CD4-positive, alpha-beta T cell (primary cell): ENCODE measurements around the gene TYMS. TPM values are rescaled to one million over a fixed set of nuclear protein-coding genes. Genes with fewer than 3 reads are reported as not detected.

Source experiments
- ATAC-seq: fragments of 200-7000 bp; cut with Tn5 transposase; one replicate; pipeline ENCODE4 v1.10.0; 2022; ENCODE audit warnings: mild to moderate bottlenecking; ENCODE audit not compliant: poor library complexity
- CTCF ChIA-PET: fragments of 350-600 bp; sonication (Branson Sonifier 250); formaldehyde crosslinking; loops from one replicate; lab custom pipeline; 2021; ENCODE audit warnings: antibody characterized with exemption, inconsistent platforms; lab: Charles Lee
- POLR2A ChIA-PET: fragments of 350-600 bp; sonication (Branson Sonifier 250); formaldehyde crosslinking; loops from one replicate; lab custom pipeline; 2021; ENCODE audit warnings: antibody characterized with exemption, inconsistent platforms; lab: Charles Lee
- DNase-seq, 14 experiments: peaks; one replicate each; pipeline ENCODE4 v3.0.0-alpha.2; 2013 to 2020; ENCODE audit warnings: mixed read lengths in 2 of 14
- H3K27ac ChIP-seq, 2 donors: one replicate each; pipeline versions ENCODE4 v1.5.1 to v1.7.0; 2013; ENCODE audit warnings: low read length in 2 of 2, low read depth in 1 of 2, mild to moderate bottlenecking in 1 of 2
- H3K27me3 ChIP-seq, 2 experiments: 1 replicate in 1 of 2; 2 replicates in 1 of 2; pipeline versions ENCODE4 v1.6.1 to v1.7.0; 2013; ENCODE audit warnings: low read length in 2 of 2, control low read depth in 1 of 2, mild to moderate bottlenecking in 1 of 2, moderate library complexity in 1 of 2; ENCODE audit not compliant: insufficient read depth in 2 of 2, control insufficient read depth in 1 of 2
- H3K36me3 ChIP-seq: one replicate; pipeline ENCODE4 v1.6.1; 2013; ENCODE audit warnings: low read length, control low read depth; ENCODE audit not compliant: insufficient read depth
- H3K4me1 ChIP-seq: one replicate; pipeline ENCODE4 v1.6.1; 2013; ENCODE audit warnings: low read length, control low read depth; ENCODE audit not compliant: insufficient read depth
- H3K4me3 ChIP-seq: one replicate; pipeline ENCODE4 v1.5.1; 2013; ENCODE audit warnings: mild to moderate bottlenecking, low read length, moderate library complexity
- H3K9me3 ChIP-seq, 2 experiments: 1 replicate in 1 of 2; 2 replicates in 1 of 2; pipeline versions ENCODE4 v1.6.1 to v1.7.0; 2013; ENCODE audit warnings: low read length in 2 of 2, mild to moderate bottlenecking in 2 of 2, control low read depth in 1 of 2, moderate library complexity in 1 of 2; ENCODE audit not compliant: control insufficient read depth in 1 of 2, insufficient read depth in 1 of 2
- H3K27ac Mint-ChIP-seq: one replicate; pipeline ENCODE4 v1.8.0; 2020; ENCODE audit warnings: mixed read lengths
- H3K27me3 Mint-ChIP-seq: one replicate; pipeline ENCODE4 v1.8.0; 2021; ENCODE audit warnings: mixed read lengths
- H3K36me3 Mint-ChIP-seq: one replicate; pipeline ENCODE4 v1.8.0; 2021; ENCODE audit warnings: low read depth, mixed read lengths
- H3K4me1 Mint-ChIP-seq: one replicate; pipeline ENCODE4 v1.8.0; 2021; ENCODE audit warnings: low read depth, mixed read lengths
- H3K4me3 Mint-ChIP-seq: one replicate; pipeline ENCODE4 v1.8.0; 2020; ENCODE audit warnings: mild to moderate bottlenecking, mixed read lengths
- H3K9me3 Mint-ChIP-seq: one replicate; pipeline ENCODE4 v1.8.0; 2020; ENCODE audit warnings: mixed read lengths
- intact Hi-C, 2 experiments: fragments of 100-400 bp; cut with DNase I in 1 of 2; cut with micrococcal nuclease in 1 of 2; formaldehyde crosslinking; loops; one replicate each; pipeline versions ENCODE4 v1.15.1 to v1.9.0; 2023 to 2025; cut with DNase I, micrococcal nuclease
- total RNA-seq, 174 experiments: library from RNA in 2 of 174; stranded (reverse) in 2 of 174; gene quantifications; one replicate each; pipeline ENCODE4 v1.2.3 and lab custom pipeline; 2021 to 2026
- TF ChIP-seq, protein P1 (sequence below): fragments of 200-600 bp; IDR thresholded peaks from one replicate; pipeline ENCODE4 v1.8.0; 2022; ENCODE audit warnings: antibody characterized with exemption, mild to moderate bottlenecking

TYMS gene
- total RNA-seq, 2 experiments from 2014 or later, result 1.1 to 1.5 TPM

DNA sequence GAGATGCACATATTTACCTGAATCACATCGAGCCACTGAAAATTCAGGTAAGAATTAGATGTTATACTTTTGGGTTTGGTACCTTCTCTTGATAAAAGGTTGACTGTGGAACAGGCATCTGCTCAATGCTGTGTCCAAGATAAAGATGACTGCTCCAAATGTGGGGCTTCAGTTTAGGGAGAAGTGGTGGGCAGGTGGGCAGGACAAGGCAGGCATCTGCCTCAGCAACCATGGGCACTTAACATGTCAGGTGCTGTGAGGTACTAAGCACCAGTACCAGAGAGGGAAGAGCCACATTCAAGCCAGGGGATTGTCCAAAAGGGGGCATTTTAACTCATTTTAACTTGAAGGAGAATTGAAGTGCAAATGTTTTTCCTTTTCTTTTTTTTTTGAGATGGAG is 14.0 kb downstream of the TYMS start:
- H3K27me3 ChIP-seq, result no peaks in the 10 kb centered on the region
- no peak for DNase-seq
- intact Hi-C loops, result no loop called here
- H3K9me3 ChIP-seq, result no peaks in the 10 kb centered on the region
- TF ChIP-seq, protein P1, sequence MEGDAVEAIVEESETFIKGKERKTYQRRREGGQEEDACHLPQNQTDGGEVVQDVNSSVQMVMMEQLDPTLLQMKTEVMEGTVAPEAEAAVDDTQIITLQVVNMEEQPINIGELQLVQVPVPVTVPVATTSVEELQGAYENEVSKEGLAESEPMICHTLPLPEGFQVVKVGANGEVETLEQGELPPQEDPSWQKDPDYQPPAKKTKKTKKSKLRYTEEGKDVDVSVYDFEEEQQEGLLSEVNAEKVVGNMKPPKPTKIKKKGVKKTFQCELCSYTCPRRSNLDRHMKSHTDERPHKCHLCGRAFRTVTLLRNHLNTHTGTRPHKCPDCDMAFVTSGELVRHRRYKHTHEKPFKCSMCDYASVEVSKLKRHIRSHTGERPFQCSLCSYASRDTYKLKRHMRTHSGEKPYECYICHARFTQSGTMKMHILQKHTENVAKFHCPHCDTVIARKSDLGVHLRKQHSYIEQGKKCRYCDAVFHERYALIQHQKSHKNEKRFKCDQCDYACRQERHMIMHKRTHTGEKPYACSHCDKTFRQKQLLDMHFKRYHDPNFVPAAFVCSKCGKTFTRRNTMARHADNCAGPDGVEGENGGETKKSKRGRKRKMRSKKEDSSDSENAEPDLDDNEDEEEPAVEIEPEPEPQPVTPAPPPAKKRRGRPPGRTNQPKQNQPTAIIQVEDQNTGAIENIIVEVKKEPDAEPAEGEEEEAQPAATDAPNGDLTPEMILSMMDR, result no peak
- Mint-ChIP-seq H3K9me3 (peaks cover 4% of the 10 kb centered on the region), H3K4me3 (no peak overlapping the region), H3K4me1 (no peaks in the 10 kb centered on the region), H3K27ac (no peak overlapping the region), H3K36me3 (peaks cover 67% of the 10 kb centered on the region), H3K27me3 (no peaks in the 10 kb centered on the region)
- H3K4me3 ChIP-seq, result no peak overlapping the region
- peaks cover 45% of the 10 kb centered on the region for H3K36me3 ChIP-seq
- H3K27ac ChIP-seq, result no peak overlapping the region
- ChIA-PET CTCF (no interaction called here), POLR2A (no interaction called here)
- H3K4me1 ChIP-seq, result no peaks in the 10 kb centered on the region
- no peak for ATAC-seq

DNA sequence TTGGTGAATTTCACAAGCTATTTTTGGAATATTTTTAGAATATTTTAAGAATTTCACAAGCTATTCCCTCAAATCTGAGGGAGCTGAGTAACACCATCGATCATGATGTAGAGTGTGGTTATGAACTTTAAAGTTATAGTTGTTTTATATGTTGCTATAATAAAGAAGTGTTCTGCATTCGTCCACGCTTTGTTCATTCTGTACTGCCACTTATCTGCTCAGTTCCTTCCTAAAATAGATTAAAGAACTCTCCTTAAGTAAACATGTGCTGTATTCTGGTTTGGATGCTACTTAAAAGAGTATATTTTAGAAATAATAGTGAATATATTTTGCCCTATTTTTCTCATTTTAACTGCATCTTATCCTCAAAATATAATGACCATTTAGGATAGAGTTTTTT is 15.9 kb downstream of the TYMS start:
- H3K36me3 Mint-ChIP-seq, result peaks cover 83% of the 10 kb centered on the region
- H3K9me3 Mint-ChIP-seq, result no peaks in the 10 kb centered on the region
- ChIA-PET POLR2A (interaction anchor here (1.2 kb wide), 1 partner anchor 42 kb away, joined by 4 read pairs; no protein-coding TSS in a partner anchor), CTCF (no interaction called here)
- peaks cover 57% of the 10 kb centered on the region for H3K36me3 ChIP-seq
- ATAC-seq (no peak), DNase-seq (no peak)
- no peaks in the 10 kb centered on the region for H3K4me1 ChIP-seq
- H3K9me3 ChIP-seq, result no peaks in the 10 kb centered on the region
- TF ChIP-seq, protein P1, result no peak
- no peak overlapping the region for H3K27ac Mint-ChIP-seq
- no peaks in the 10 kb centered on the region for H3K27me3 ChIP-seq
- no peak overlapping the region for H3K27ac ChIP-seq
- H3K4me3 ChIP-seq, result no peak overlapping the region
- H3K4me1 Mint-ChIP-seq, result no peaks in the 10 kb centered on the region
- intact Hi-C loops, result no loop called here
- H3K27me3 Mint-ChIP-seq, result no peaks in the 10 kb centered on the region
- no peak overlapping the region for H3K4me3 Mint-ChIP-seq

DNA sequence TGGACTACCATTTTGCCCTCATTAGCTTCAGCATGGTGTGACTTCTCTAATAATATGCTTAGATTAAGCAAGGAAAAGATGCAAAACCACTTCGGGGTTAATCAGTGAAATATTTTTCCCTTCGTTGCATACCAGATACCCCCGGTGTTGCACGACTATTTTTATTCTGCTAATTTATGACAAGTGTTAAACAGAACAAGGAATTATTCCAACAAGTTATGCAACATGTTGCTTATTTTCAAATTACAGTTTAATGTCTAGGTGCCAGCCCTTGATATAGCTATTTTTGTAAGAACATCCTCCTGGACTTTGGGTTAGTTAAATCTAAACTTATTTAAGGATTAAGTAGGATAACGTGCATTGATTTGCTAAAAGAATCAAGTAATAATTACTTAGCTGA is 16.3 kb downstream of the TYMS start:
- H3K27me3 ChIP-seq, result no peaks in the 10 kb centered on the region
- CTCF ChIA-PET, result no interaction called here
- no peaks in the 10 kb centered on the region for H3K4me1 ChIP-seq
- H3K27me3 Mint-ChIP-seq, result no peaks in the 10 kb centered on the region
- no peaks in the 10 kb centered on the region for H3K9me3 Mint-ChIP-seq
- no peak overlapping the region for H3K27ac ChIP-seq
- POLR2A ChIA-PET, result interaction anchor here (1.2 kb wide), 1 partner anchor 42 kb away, joined by 4 read pairs; no protein-coding TSS in a partner anchor
- peaks cover 60% of the 10 kb centered on the region for H3K36me3 ChIP-seq
- H3K27ac Mint-ChIP-seq, result no peak overlapping the region
- DNase-seq (no peak), ATAC-seq (no peak)
- H3K36me3 Mint-ChIP-seq, result peaks cover 80% of the 10 kb centered on the region
- TF ChIP-seq, protein P1, result no peak
- no peaks in the 10 kb centered on the region for H3K4me1 Mint-ChIP-seq
- no peak overlapping the region for H3K4me3 Mint-ChIP-seq
- intact Hi-C loops, result no loop called here
- H3K4me3 ChIP-seq, result no peak overlapping the region
- H3K9me3 ChIP-seq, result no peaks in the 10 kb centered on the region
